Measurements from ENCODE around the gene TEX55.
"Not testable (repeated sequence)": the region's sequence is repeated elsewhere in the genome, so short reads cannot be mapped to it uniquely, and the experiment has no call there.

TEX55 gene

DNA sequence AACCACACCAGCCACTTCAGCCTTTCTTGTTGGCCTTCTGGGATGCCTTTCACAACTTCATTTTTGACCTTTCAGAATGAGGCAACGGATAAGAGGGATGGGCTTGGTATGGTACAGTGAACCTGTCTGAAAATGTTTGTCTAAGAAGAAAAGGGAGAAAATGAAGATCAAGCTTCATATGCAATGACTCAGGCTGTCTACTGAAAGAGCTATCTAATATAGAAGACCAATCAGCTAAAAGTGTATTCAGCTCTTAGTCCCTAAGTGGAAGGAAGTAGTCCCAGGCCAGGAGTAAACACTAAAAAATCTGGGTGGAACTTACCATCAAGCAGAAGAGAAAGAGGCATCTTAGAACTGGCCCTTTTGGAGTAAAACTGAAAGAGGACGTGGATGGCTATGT, 15.3 kb downstream of the TEX55 start:
- no peak for DNase-seq

DNA sequence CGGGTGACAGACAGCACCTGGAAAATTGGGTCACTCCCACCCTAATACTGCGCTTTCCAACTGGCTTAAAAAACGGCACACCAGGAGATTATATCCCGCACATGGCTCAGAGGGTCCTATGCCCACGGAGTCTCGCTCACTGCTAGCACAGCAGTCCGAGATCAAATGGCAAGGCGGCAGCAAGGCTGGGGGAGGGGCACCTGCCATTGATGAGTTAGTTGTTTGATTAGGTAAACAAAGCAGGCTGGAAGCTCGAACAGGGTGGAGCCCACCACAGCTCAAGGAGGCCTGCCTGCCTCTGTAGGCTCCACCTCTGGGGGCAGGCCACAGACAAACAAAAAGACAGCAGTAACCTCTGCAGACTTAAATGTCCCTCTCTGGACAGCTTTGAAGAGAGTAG, 18.8 kb downstream of the TEX55 start:
- not testable (repeated sequence) for DNase-seq

- no peak for DNase-seq
Measured at GRCh38 chr3:119170821-119171220, 24.9 kb downstream of the TEX55 start.

GRCh38 chr3:119173325-119173724, 27.4 kb downstream of the TEX55 start, which contains the start of gene UPK1B:
Gene UPK1B, plus strand, starts transcription at chr3:119173598. Its CDS starts 13,144 bp downstream, at chr3:119186742.
- no peak for DNase-seq

DNA sequence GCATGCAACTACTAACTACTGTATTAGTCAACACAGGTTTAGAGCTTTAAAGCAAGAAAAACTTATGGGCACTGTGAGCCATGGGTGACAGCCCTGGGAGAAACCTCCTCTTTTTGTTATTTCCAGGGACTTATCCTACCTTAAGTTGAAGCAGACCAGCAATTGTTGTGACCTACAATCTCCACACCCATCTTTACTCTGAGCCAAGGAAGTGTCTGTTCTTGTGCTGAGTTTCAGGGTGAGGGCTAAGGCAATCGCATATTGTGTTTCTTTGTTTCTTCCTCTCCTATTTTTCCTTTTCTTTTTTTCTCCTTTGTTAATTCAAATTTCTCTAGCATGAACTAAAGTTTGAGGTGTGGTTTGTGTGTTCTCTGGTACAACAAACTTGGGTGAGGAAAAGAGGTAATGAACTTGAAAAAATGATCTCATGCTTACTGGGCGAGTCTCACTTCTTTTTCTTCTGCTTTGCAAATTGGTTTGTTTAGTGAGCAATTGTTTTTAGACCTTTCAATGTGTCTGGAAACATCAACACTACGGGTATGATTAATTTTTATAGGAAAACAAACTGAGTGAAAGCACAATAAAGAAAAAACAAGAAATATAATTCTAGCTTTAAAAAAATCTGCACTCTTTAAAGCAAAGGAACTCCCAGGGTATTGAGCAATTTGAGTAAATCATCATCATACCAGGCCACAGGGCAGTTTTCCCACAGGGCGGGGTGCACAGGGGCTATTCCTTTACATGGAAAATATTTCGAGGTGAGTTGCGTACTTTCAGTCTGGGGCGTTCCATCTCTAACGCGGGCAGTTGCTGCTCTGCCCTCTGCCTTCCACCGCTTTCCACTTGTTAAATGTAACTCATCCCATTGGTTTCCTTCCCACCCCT, 30.1 kb downstream of the TEX55 start:
- DNase-seq, result no peak

GRCh38 chr3:119176778-119177177, 30.8 kb downstream of the TEX55 start:
- DNase-seq, result no peak

DNA sequence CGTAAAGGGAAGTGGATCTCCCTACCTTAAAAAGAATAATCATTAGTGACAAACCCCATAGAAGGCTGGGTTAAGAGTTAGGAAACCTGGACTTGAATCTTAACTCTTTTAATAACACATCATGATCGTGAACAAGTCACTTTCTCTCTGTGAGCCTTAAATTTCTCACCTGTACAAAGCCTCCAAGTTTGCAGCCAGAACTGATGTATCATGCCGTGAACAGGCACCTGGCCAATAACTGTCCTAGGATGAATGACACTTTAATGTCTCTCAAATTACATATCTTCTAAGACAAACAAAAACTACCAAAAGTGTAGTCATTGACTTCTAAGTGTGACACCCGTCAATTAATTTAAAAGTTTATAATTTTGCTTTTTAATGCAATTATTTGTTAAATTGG, 31.4 kb downstream of the TEX55 start:
- DNase-seq, result no peak

DNA sequence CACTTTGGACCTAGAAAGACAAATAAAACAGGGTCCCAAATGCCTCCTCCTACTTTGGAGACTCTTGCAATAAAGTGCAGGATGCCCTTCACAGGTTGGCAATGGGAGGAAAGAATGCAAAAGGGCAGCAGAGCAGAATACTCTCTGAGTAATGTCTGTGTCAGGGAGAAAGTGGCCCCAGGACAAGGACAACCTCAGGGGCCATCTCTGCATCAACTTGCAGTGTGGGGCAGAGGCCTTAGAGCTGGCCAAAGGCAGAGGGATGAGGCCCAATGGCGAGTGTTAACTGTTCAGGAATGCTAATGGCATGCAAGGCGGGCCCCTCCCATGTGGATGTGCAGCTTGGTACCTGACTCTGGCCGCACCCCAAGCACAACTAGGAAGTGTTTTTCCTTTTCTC, 35.8 kb downstream of the TEX55 start:
- DNase-seq, result no peak

DNA sequence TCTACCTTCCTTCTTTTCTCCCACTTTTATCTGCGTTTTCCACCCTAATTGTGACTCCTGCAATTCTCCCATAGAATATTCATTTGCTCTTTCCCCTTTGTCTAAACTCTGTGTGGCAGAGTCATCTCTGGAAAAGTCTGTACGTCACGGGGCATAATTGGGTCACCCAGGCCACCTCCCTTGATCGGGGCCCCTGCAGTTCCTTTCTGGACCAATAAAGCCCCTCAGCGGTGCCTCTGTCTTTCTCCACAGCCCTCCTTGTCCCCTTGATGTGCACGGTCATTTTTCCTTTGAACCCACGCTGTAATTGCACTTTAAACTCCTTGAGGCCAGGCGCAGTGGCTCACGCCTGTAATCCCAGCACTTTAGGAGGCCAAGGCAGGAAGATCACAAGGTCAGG, 38.1 kb downstream of the TEX55 start:
- no peak for DNase-seq

DNA sequence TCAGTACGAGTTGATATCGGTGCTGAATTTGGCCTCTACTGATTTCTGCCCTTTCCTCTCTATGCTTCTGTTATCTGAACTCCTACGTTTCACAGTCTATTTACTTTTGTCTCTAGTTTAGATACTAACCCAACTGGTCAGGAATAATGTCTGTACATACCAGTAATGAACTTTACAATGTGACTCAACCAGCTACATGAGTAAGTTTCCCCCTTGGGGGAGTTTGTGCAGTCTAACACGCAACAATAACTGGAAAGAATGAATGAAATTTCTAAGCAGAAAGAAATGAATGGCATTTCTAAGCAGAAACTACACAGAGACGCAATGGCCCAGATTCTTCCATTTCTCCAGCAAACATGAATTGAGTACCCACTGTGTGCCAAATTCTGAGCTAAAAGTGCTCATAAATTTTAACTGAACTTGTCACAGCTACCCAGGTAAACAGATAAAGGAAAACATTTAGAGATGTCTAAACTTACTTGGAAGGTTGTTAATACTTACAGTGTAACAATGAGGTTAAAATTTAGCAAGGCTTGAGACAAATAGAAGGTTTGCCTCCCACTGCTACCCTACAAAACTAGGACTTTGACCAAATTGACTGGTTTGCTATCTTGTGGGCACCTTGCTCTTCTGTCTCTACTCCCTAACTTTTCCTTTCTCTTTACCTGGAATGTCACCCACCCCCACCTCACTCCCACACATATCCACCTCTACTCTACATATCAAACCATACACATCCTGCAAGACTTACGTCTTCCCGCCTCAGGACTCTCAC, 39.0 kb downstream of the TEX55 start:
- DNase-seq, result no peak

GRCh38 chr3:119187266-119187665, 41.3 kb downstream of the TEX55 start:
- DNase-seq, result no peak

GRCh38 chr3:119191800-119192199, 45.8 kb downstream of the TEX55 start:
- no peak for DNase-seq

DNA sequence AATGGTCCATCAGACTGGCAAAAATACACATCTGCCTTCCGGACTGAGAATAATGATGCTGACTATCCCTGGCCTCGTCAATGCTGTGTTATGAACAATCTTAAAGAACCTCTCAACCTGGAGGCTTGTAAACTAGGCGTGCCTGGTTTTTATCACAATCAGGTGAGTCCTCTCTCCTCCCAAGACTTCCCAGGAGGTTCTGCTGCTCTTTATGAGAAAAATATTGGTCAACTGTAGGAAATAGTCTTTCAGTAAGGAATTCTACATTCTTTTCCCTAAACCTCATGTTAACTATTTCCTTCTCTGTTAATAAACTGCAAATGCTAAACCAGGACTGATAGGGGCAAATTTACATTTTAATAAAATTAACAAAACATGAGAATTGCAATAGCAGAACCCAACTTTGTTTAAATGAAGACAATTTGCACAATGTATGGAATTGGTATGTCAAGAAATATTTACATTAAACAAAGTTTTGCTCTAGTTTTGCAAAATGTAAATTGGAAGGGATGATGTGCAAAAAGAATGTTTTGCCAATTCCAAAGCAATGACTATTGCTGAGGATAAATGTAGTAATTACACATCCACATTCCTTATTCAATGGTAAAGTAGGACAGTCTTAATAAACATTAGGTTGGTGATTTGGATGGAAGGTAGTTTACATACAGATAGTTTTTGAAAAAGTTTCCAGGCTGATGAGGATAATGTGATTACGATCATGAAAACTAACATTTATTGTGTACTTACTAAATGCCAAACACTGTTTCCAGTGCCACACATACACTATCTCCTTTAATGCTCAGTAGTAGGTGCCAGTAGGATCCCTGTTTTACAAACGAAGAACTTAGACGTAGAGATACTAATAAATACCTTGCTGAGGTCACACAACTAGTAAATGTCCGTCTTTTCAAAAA, 48.5 kb downstream of the TEX55 start:
- DNase-seq, result no peak

DNA sequence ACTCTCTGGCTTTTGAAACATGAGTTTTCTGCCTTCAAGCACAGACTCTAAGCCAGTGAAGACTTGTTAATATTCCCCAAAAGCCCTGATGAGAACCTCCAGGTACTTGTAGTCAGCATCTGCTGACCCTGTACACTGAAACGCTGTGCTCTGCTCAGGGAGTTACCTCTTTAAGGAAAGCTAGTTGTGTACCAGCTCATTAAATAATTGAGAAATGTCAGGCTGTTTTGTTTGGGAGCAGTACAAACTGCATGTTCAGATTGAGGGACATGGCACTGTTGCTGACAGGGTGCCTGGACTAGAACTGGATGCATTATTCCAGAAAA, 49.1 kb downstream of the TEX55 start:
- no peak for DNase-seq

DNA sequence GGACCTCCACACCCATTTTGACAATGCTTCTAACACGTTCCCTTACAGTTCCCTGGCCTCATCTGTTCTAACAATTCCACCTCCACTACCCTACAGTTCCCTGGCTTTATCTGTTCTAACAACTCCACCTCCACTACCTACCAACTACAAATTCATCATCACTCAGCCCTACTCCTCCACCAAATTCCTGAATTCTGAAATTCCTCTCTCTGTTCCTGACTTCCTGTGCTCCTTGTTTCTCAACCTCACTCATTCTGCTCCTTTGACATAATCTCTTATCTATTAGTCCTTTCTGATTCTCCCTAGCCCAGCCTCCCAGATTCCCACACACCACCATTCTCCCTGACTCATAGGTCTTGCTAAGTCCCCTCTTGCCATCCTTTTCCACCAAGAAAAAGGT, 49.9 kb downstream of the TEX55 start:
- no peak for DNase-seq
